Effector CD4-positive, alpha-beta T cell (primary cell): Measurements from ENCODE around the gene FAM32A.
"Not testable (repeated sequence)": the region's sequence is repeated elsewhere in the genome, so short reads cannot be mapped to it uniquely, and the experiment has no call there.

ENCODE experiments used
- DNase-seq: peaks from one replicate; pipeline ENCODE4 v3.0.0-alpha.2; 2020

The FAM32A gene

GRCh38 chr19:16164222-16164890, 20.9 kb upstream of the FAM32A start:
- no peak for DNase-seq

- no peak for DNase-seq
These were observed 18.8 kb upstream of the FAM32A start for GRCh38 chr19:16166417-16166816.

DNA sequence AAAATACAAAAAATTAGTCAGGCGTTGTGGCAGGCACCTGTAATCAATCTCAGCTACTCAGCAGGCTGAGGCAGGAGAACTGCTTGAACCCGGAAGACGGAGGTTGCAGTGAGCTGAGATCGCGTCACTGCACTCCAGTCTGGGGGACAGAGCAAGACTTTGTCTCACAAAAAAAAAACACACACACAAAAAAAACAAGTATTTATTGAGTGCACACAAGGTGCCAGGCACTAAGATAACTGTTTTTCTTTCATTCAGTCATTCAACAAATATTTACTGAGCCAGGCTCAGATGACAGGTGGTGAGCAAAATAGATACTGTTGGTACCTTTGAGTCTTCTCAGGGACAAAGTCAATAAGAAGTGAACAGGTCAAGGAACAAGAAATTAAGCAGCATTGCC, 18.2 kb upstream of the FAM32A start:
- no peak for DNase-seq

GRCh38 chr19:16168465-16169081, 16.6 kb upstream of the FAM32A start:
- DNase-seq, result no peak

GRCh38 chr19:16170134-16170533, 15.1 kb upstream of the FAM32A start:
- no peak for DNase-seq

DNA sequence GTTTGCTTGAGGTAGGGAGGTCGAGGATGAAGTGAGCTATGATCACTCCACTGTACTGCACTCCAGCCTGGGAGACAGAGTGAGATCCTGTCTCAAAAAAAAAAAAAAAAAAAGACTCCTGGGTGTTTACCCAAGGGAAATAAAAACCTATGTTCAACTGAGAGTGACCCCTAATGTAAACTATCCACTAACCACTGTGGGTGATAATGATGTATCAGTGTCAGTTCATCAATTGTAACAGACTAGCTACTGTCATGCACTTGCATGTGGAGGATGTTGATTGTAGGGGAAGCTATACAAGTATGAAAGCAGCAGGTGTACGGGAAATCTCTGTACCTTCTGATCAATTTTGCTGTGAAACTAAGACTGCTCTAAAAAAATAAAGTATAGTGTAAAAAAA, 9.3 kb upstream of the FAM32A start:
- no peak for DNase-seq

- not testable (repeated sequence) for DNase-seq
These were observed 6.3 kb upstream of the FAM32A start for GRCh38 chr19:16178866-16179265.

DNA sequence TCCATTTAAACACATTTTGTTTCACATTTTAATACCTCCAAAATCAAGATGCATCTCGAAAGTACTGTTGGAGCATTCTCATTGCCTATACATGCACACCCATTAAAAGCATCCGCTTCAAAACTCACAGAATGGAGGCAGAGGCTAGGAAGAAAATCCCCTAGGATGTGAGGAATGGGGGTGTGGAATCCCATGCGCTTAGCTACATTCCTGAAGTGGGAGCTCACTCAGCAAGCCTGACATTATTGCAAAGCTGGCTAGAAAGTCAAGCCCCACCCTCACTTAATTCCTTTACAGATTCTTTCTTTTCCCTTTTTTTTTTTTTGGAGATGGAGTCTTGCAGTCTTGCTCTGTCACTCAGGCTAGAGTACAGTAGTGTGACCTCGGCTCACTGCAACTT, 4.6 kb upstream of the FAM32A start:
- DNase-seq, result no peak

GRCh38 chr19:16184665-16185122, 516 bp upstream of the FAM32A start:
- DNase-seq, result no peak

DNA sequence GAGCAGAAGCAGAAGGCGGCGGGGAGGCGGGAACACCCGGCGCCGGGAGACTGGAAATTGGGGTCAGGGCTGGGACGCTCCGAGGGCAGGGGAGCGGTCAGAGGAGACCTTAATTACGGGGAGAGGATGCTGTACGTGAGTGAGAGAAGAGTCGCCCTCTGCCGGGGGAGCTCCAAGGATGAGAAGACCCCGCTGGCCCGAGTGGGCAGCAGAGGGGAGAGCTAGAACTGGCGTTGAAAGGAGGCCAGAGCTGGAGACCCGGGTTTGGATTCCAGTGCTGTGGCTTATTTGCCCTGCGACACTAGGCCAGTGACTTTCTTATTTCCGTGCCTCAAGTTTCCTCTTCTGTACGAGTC, 536 bp downstream of the FAM32A start:
- peak; percentile 25 for DNase-seq

GRCh38 chr19:16188521-16188920, 3.3 kb downstream of the FAM32A start:
- no peak for DNase-seq

DNA sequence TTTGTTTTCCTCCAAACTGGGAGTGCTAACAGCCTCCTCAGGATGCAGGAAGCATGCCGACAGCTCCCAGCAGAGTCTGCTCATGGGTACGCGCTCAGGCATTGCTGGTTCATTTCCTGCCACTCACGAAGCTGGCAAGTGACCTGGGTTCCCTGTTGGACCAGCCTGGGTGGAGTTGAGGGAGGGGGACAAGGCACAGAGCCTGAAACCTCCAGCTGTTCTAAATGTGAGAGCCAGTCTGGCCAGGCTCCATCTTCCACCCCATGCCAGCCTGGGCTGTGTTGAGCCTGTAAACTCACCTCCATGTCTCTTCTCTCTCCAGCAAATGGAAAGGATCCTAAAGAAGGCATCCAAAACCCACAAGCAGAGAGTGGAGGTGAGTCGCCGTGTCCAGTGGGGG, 5.0 kb downstream of the FAM32A start:
- DNase-seq, result no peak

DNA sequence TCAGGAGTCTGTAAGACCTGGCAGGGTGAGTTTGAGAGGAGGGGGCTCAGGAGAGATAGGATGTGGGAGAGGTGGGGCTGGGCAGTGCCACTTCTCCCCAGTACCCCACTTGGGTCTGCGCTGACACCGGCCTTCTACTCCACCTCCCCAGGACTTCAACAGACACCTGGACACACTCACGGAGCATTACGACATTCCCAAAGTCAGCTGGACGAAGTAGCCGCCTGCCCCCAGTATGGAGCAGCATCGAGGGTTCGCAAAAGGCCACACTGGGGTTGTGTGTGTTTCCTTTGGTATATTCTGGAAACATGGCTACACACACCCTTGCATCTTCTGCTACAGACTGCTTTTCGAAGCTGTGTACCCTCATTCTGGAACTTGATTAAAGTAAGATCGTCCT, 5.5 kb downstream of the FAM32A start:
- no peak for DNase-seq

GRCh38 chr19:16191216-16191908, 6.2 kb downstream of the FAM32A start:
- no peak for DNase-seq

DNA sequence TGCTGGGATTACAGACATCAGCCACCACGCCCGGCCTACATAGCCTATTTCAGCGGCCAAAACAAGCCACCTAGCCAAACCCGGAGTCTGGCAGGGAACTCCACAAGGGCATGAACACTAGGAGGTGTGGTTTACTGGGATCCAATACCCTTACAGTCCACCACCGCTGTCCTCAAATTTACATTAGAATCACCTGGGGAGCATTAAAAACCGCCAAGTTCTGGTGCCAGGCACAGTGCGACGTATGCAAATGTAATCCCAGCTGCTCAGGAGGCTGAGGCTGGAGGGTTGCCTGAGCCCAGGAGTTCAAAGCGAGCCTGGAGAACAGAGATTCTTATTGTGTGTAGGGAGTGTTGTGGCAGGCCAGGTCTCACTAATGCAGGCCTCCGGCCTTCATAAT, 8.3 kb downstream of the FAM32A start:
- no peak for DNase-seq

- DNase-seq, result no peak
These were observed 12.0 kb downstream of the FAM32A start for GRCh38 chr19:16197188-16197621.

DNA sequence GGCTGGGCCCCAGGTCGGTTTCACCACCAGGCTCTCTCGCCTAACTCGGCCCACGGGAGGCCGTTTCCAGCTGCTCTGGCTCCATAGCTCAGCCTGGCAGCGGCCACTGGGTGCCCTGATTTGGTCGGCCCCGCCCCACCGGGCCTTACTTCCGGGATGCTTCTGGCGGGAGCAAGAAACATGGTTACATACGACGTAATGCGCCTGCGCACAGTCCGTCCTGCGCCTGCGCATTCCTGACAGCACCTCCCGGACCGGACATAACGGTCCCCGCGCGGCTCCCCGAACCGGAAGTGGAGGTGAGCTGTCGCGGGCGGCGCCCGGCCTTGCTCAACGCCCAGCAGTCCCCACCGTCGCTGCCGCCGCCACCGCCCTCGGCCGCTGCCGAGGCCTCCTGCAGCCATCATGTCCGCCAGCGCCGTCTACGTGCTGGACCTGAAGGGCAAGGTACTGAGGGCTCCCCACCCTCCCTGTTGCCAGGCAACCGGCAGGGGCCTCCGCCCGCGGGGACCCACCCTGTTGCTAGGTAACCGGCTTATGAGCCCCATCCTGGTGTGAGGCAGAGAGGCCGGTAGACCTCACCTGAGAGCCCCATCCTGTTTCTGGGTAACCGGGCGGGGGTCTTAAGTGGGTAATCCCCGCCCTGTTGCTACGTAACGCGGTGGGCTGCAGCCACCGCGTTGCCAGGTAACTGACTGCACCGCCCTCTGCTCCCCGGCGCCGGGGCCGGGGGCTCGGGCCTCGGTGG, 12.6 kb downstream of the FAM32A start, which contains the start of gene AP1M1:
Gene AP1M1, plus strand, starts transcription at position 290 of the 748 bp plus-strand sequence. Its CDS starts 116 bp downstream, at position 406.
- DNase-seq, result peak; percentile 97

GRCh38 chr19:16198370-16198651, 13.1 kb downstream of the FAM32A start:
- DNase-seq, result no peak

DNA sequence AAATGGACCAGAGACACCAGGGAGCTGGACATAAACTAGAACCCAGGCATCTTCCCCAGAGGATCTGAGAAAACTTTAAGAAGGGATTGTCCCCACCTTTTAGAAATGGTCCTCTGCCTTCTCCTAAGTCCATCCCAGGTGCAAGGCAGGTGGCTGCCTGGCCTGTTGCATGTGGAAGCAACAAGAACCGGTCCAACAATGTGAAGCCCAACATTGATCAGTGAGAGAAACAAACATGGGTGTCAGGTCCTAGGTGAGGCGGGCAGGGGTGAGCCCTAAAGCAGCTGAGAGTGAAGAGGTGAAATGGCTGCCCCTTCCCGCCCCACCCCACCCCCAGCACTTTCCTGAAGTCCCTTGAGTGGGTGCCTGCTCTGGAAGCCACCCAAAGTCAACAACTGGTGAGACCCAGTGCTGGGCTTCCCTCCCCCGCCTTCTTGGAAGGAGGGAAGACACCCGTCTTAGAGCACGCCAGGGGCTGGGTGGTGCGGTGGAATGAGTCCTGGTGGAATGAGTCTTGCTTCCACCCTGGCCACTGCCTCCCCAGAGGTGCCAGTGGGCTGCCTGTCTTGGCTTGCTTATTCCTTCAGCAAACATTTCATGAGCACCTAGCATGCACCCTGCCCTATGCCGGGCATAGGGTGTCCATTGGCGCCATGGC, 14.2 kb downstream of the FAM32A start:
- no peak for DNase-seq

- no peak for DNase-seq
These were observed 15.1 kb downstream of the FAM32A start for GRCh38 chr19:16200038-16201010.

GRCh38 chr19:16201011-16201391, 15.8 kb downstream of the FAM32A start:
- no peak for DNase-seq
